HG03045 (cell line): ENCODE data around the gene MBLAC2.

Experiments used
- ATAC-seq: cut with Tn5 transposase; IDR thresholded peaks from one replicate; pipeline ENCODE4 v1.9.1; 2021; ENCODE audit warnings: mild to moderate bottlenecking, moderate library complexity; ENCODE audit not compliant: unreplicated experiment

Gene MBLAC2

GRCh38 chr5:90474235-90475107, at the start of gene MBLAC2, which contains the start of gene POLR3G:
MBLAC2 (minus strand) TSS chr5:90474771; CDS start chr5:90474292, 479 bp downstream.
POLR3G (plus strand) TSS chr5:90474864; CDS start chr5:90485568, 10,704 bp downstream.
- ATAC-seq: peak; percentile 93

- no peak for ATAC-seq
Observed at GRCh38 chr5:90519081-90519480, 44.5 kb upstream of the MBLAC2 start.

GRCh38 chr5:90518661-90519060, 44.1 kb upstream of the MBLAC2 start:
- no peak for ATAC-seq

GRCh38 chr5:90514520-90514919, 39.9 kb upstream of the MBLAC2 start:
- ATAC-seq: no peak

- ATAC-seq: no peak
Observed at GRCh38 chr5:90510438-90510837, 35.9 kb upstream of the MBLAC2 start.

- no peak for ATAC-seq
Observed at GRCh38 chr5:90506221-90506620, 31.6 kb upstream of the MBLAC2 start.

GRCh38 chr5:90504743-90505142, 30.2 kb upstream of the MBLAC2 start:
- ATAC-seq: no peak

- no peak for ATAC-seq
Observed at GRCh38 chr5:90503596-90503995, 29.0 kb upstream of the MBLAC2 start.

- no peak for ATAC-seq
Observed at GRCh38 chr5:90495146-90495545, 20.6 kb upstream of the MBLAC2 start.

GRCh38 chr5:90494043-90494442, 19.5 kb upstream of the MBLAC2 start:
- no peak for ATAC-seq

- ATAC-seq: no peak
Observed at GRCh38 chr5:90488791-90489190, 14.2 kb upstream of the MBLAC2 start.

- no peak for ATAC-seq
Observed at GRCh38 chr5:90484540-90484939, 10.0 kb upstream of the MBLAC2 start.

- no peak for ATAC-seq
Observed at GRCh38 chr5:90483206-90483605, 8.6 kb upstream of the MBLAC2 start.

GRCh38 chr5:90480699-90481098, 6.1 kb upstream of the MBLAC2 start:
- ATAC-seq: no peak

- no peak for ATAC-seq
Observed at GRCh38 chr5:90479611-90480385, 5.2 kb upstream of the MBLAC2 start.

GRCh38 chr5:90477621-90478215, 3.1 kb upstream of the MBLAC2 start:
- no peak for ATAC-seq

GRCh38 chr5:90477073-90477472, 2.5 kb upstream of the MBLAC2 start:
- no peak for ATAC-seq

GRCh38 chr5:90476391-90476790, 1.8 kb upstream of the MBLAC2 start:
- no peak for ATAC-seq

- ATAC-seq: no peak
Observed at GRCh38 chr5:90475436-90475980, 937 bp upstream of the MBLAC2 start.

GRCh38 chr5:90473396-90474234, 956 bp downstream of the MBLAC2 start:
- peak; percentile 20 for ATAC-seq
